SK-N-MC (cell line): ENCODE results near the gene POLA1.

Source experiments
- EZH2 ChIP-seq: fragments of 200-600 bp; sonication (generic); IDR thresholded peaks from one replicate; pipeline ENCODE4 v1.6.1; 2017; ENCODE audit warnings: antibody characterized with exemption
- FOXP2 ChIP-seq: optimal IDR thresholded peaks from 2 replicates; pipeline ENCODE3; 2011; ENCODE audit warnings: mild to moderate bottlenecking, moderate library complexity; ENCODE audit not compliant: insufficient read depth; ENCODE audit errors: extremely low read length, control extremely low read depth
- POLR2AphosphoS5 ChIP-seq: IDR thresholded peaks from 2 replicates; pipeline ENCODE4 v1.6.1; 2012; ENCODE audit warnings: mild to moderate bottlenecking, low read depth, low read length, borderline replicate concordance

GRCh38 chrX:24860140-24860539 lies 166.4 kb downstream of the POLA1 start:
- TF ChIP-seq POLR2AphosphoS5 (no peak), EZH2 (no peak), FOXP2 (no peak)
